Measurements from ENCODE around the gene RCAN1. TPM values are rescaled to one million over a fixed set of nuclear protein-coding genes. Genes with fewer than 3 reads are reported as not detected.
"Not testable (repeated sequence)": the region's sequence is repeated elsewhere in the genome, so short reads cannot be mapped to it uniquely, and the experiment has no call there.

Gene RCAN1
- total RNA-seq, 2 experiments from 2014 or later = 7.8 to 8.1 TPM

- no peak for DNase-seq
- Mint-ChIP-seq H3K27me3 (ENCODE audit: low read depth) (peaks cover 9% of the 10 kb centered on the region), H3K36me3 (ENCODE audit: low read depth) (no peaks in the 10 kb centered on the region), H3K4me3 (no peak overlapping the region), H3K9me3 (ENCODE audit: insufficient read depth) (peaks cover 5% of the 10 kb centered on the region), H3K27ac (no peak overlapping the region), H3K4me1 (ENCODE audit: low read depth) (no peaks in the 10 kb centered on the region)
- ChIA-PET CTCF (interaction anchor here (1.4 kb wide), 1 partner anchor 80 kb away, joined by 3 read pairs; no protein-coding TSS in a partner anchor), POLR2A (no interaction called here)
- ATAC-seq = no peak
Measured at GRCh38 chr21:34502480-34503106, 112.3 kb downstream of the RCAN1 start.

GRCh38 chr21:34501716-34502115, 113.2 kb downstream of the RCAN1 start:
- Mint-ChIP-seq H3K9me3 (ENCODE audit: insufficient read depth) (peaks cover 5% of the 10 kb centered on the region), H3K27ac (no peak overlapping the region), H3K36me3 (ENCODE audit: low read depth) (no peaks in the 10 kb centered on the region), H3K4me1 (ENCODE audit: low read depth) (no peaks in the 10 kb centered on the region), H3K27me3 (ENCODE audit: low read depth) (peaks cover 11% of the 10 kb centered on the region), H3K4me3 (no peak overlapping the region)
- DNase-seq (no peak), ATAC-seq (no peak)
- POLR2A ChIA-PET = no interaction called here
- CTCF ChIA-PET = no interaction called here

GRCh38 chr21:34500191-34500590, 114.7 kb downstream of the RCAN1 start:
- Mint-ChIP-seq H3K27ac (no peak overlapping the region), H3K9me3 (ENCODE audit: insufficient read depth) (peaks cover 5% of the 10 kb centered on the region), H3K4me3 (no peak overlapping the region), H3K36me3 (ENCODE audit: low read depth) (no peaks in the 10 kb centered on the region), H3K4me1 (ENCODE audit: low read depth) (no peaks in the 10 kb centered on the region), H3K27me3 (ENCODE audit: low read depth) (peaks cover 20% of the 10 kb centered on the region)
- no peak for ATAC-seq
- CTCF ChIA-PET = no interaction called here
- POLR2A ChIA-PET = no interaction called here
- no peak for DNase-seq

GRCh38 chr21:34499116-34499515, 115.8 kb downstream of the RCAN1 start:
- Mint-ChIP-seq H3K27me3 (ENCODE audit: low read depth) (peaks cover 17% of the 10 kb centered on the region), H3K9me3 (ENCODE audit: insufficient read depth) (peaks cover 5% of the 10 kb centered on the region)

GRCh38 chr21:34498623-34499022, 116.3 kb downstream of the RCAN1 start:
- no peak overlapping the region for H3K27ac Mint-ChIP-seq
- ATAC-seq = no peak
- H3K4me1 Mint-ChIP-seq (ENCODE audit: low read depth) = no peaks in the 10 kb centered on the region
- peaks cover 5% of the 10 kb centered on the region for H3K9me3 Mint-ChIP-seq (ENCODE audit: insufficient read depth)
- H3K36me3 Mint-ChIP-seq (ENCODE audit: low read depth) = no peaks in the 10 kb centered on the region
- ChIA-PET POLR2A (no interaction called here), CTCF (interaction anchor here (1.5 kb wide), 1 partner anchor 19 kb away, joined by 3 read pairs; no protein-coding TSS in a partner anchor)
- no peak overlapping the region for H3K4me3 Mint-ChIP-seq
- no peak for DNase-seq
- H3K27me3 Mint-ChIP-seq (ENCODE audit: low read depth) = peaks cover 17% of the 10 kb centered on the region

More at GRCh38 chr21:34499116-34499515, 115.8 kb downstream of the RCAN1 start:
- Mint-ChIP-seq H3K4me3 (no peak overlapping the region), H3K36me3 (ENCODE audit: low read depth) (no peaks in the 10 kb centered on the region), H3K27ac (no peak overlapping the region), H3K4me1 (ENCODE audit: low read depth) (no peaks in the 10 kb centered on the region)
- ATAC-seq (no peak), DNase-seq (no peak)
- POLR2A ChIA-PET = no interaction called here
- CTCF ChIA-PET = no interaction called here

- H3K4me1 Mint-ChIP-seq (ENCODE audit: low read depth); H3K9me3 Mint-ChIP-seq (ENCODE audit: insufficient read depth); H3K4me3 Mint-ChIP-seq; CTCF ChIA-PET; H3K36me3 Mint-ChIP-seq (ENCODE audit: low read depth); H3K27ac Mint-ChIP-seq; ATAC-seq; POLR2A ChIA-PET; DNase-seq; H3K27me3 Mint-ChIP-seq (ENCODE audit: low read depth): not testable (repeated sequence)
Measured at GRCh38 chr21:34483854-34484253, 131.1 kb downstream of the RCAN1 start.

GRCh38 chr21:34483435-34483834, 131.5 kb downstream of the RCAN1 start:
- H3K27me3 Mint-ChIP-seq (ENCODE audit: low read depth); H3K4me3 Mint-ChIP-seq; POLR2A ChIA-PET; H3K4me1 Mint-ChIP-seq (ENCODE audit: low read depth); H3K36me3 Mint-ChIP-seq (ENCODE audit: low read depth); ATAC-seq; H3K9me3 Mint-ChIP-seq (ENCODE audit: insufficient read depth); H3K27ac Mint-ChIP-seq; DNase-seq; CTCF ChIA-PET: not testable (repeated sequence)

- H3K9me3 Mint-ChIP-seq (ENCODE audit: insufficient read depth); POLR2A ChIA-PET: not testable (repeated sequence)
Measured at GRCh38 chr21:34467333-34467732, 147.6 kb downstream of the RCAN1 start.

More at GRCh38 chr21:34467333-34467732, 147.6 kb downstream of the RCAN1 start:
- ATAC-seq; H3K36me3 Mint-ChIP-seq (ENCODE audit: low read depth); H3K4me1 Mint-ChIP-seq (ENCODE audit: low read depth); H3K27me3 Mint-ChIP-seq (ENCODE audit: low read depth); CTCF ChIA-PET; DNase-seq; H3K27ac Mint-ChIP-seq; H3K4me3 Mint-ChIP-seq: not testable (repeated sequence)

Other genes starting within 250 kb of the RCAN1 start
- gene SMIM11, start 239.6 kb downstream of the RCAN1 start, total RNA-seq = 1 to 10 TPM; 2.5 to 2.7 TPM
- not detected for gene SMIM34, start 191.2 kb downstream of the RCAN1 start, total RNA-seq
- gene KCNE1, start 102.9 kb downstream of the RCAN1 start, total RNA-seq = under 1 TPM; 0.18 to 0.26 TPM
- gene CLIC6, start 53.9 kb upstream of the RCAN1 start, total RNA-seq = under 1 TPM; 0.08 to 0.21 TPM